VCaP (cell line): ENCODE measurements around the gene SLC40A1.

ENCODE experiments used
- H3K27ac ChIP-seq: fragments of 450-650 bp; 2 replicates; pipeline ENCODE4 v1.5.1; 2017
- TF ChIP-seq, protein P1 (sequence below): fragments of 450-650 bp; conservative IDR thresholded peaks from 2 replicates; pipeline ENCODE4 v1.5.1; 2017; ENCODE audit warnings: mild to moderate bottlenecking, moderate library complexity

The SLC40A1 gene

DNA sequence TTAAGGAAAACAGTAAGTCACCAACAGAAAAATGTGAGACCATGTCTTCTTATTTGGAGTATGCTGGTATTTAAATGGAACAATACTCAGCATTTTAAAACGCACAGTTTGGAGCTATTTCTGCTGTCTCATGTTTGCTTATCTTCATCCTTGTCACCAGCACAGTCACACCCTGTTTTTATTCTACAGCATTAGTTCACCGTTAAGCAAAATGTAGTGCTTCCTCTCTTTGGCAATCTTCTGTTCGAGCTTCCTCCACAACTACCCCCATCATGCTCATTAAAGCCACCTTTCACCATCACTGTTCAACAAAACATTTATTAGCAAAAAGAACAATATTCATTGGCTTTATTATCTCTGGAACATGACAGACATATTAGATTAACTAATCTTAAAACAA lies 64.0 kb downstream of the SLC40A1 start:
- TF ChIP-seq, protein P1, sequence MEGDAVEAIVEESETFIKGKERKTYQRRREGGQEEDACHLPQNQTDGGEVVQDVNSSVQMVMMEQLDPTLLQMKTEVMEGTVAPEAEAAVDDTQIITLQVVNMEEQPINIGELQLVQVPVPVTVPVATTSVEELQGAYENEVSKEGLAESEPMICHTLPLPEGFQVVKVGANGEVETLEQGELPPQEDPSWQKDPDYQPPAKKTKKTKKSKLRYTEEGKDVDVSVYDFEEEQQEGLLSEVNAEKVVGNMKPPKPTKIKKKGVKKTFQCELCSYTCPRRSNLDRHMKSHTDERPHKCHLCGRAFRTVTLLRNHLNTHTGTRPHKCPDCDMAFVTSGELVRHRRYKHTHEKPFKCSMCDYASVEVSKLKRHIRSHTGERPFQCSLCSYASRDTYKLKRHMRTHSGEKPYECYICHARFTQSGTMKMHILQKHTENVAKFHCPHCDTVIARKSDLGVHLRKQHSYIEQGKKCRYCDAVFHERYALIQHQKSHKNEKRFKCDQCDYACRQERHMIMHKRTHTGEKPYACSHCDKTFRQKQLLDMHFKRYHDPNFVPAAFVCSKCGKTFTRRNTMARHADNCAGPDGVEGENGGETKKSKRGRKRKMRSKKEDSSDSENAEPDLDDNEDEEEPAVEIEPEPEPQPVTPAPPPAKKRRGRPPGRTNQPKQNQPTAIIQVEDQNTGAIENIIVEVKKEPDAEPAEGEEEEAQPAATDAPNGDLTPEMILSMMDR: no peak
- H3K27ac ChIP-seq: no peak overlapping the region

DNA sequence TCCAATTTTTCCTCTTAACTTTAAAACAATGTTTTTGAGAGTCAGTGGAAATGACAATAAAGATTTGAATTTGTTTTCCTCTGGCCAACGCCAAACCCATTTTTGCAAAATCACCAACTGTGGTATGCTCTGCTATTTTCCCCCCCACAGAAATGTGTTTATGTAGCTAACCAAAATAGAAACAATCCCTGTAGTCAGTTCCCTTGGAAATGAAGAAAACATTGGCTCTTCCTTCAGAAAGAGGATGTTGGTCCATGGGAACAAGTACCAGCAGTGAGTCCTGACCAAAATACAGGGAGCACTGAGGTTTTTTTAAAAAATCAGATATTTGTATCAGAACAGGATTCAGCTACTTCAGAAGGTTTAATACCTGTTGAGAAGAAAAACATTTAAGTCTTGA lies 65.3 kb downstream of the SLC40A1 start:
- H3K27ac ChIP-seq: no peak overlapping the region
- TF ChIP-seq, protein P1: no peak

DNA sequence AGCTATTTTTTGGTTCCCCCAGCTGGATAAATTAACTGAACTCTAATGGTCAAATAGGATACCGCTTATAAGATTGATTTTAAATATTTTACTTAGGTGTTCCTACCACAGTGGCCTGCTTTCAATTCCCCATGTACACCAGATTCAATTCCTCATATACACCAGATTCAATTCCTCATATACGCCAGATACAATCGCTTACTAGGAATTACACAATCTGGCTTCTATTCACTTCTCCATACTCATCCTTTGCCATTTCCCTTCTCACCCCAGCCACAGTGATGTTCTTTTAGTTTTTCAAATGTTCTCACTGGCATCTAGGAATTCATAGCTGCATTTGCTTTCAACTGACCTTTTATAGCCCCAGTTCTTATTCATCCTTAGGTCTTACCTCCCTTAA lies 66.5 kb downstream of the SLC40A1 start:
- TF ChIP-seq, protein P1: no peak
- H3K27ac ChIP-seq: no peak overlapping the region

DNA sequence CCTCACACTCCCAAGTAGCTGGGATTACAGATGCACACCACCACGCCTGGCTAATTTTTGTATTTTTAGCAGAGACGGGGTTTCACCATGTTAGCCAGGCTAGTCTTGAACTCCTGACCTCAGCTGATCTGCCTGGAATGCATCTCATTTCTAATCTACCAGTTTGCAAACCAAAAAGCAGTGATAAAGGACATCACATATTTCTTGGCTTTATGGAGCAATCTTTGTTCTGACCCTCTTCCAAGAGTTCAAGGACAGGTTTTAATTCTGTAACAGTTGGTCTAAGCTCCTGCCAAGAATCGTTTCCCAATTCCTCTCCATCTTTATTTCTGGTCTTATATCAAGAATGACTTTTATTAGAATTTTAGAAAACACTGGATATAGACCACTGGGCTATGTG lies 67.7 kb downstream of the SLC40A1 start:
- TF ChIP-seq, protein P1: no peak
- H3K27ac ChIP-seq: no peak overlapping the region

DNA sequence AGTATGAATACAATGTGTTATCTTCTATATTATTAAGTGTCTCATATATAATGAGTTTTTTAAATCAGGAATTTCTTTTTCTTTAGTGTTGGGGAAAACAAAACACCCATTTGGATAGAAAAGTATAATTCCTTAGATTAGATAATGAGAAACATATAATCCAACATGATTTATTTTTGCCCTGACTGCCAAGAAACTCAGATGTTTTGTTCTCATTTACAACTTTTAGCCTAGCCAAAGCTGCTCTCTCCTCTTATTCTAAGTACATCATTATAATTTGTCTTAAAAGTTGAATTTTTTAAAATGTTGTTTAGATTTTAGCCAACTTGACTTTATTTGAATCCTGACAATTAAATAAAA lies 68.6 kb downstream of the SLC40A1 start:
- H3K27ac ChIP-seq: no peak overlapping the region
- TF ChIP-seq, protein P1: no peak

DNA sequence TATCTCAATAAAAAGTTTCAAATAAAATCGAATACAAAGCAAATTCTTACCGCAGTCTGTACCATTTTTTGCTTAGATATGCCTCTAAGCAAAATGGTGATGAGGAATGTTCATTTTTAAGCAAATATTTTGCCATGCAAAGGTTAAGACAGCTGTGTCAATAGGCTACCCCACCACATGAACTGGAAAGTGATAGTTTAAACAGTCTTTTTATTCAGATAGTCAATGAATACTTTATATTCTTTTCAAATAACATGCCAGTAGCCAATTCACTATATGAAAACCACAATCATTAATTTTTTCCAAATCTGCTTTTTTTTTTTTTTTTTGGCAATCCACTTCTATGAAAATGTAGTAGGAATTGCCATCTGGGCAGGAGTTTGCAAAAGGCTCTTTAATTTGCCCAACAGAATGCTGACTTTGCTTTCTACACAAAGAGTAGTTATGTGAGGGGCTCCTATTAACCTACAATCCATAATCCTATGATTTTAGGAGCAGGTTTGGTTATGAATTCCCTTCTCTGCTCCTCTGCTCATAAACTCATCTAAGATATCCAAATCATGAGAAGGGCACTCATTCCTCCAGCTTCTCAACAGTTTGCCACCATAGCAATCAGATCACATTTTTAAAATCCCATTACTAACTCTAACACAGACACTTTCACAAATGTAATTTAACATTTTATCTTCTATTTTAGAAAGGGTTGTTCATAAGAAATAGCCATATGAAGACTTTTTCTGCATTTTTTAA lies 69.2 kb downstream of the SLC40A1 start:
- TF ChIP-seq, protein P1: no peak
- H3K27ac ChIP-seq: no peak overlapping the region
